Measurements from ENCODE around the gene MEI4. TPM values are rescaled to one million over a fixed set of nuclear protein-coding genes. Genes with fewer than 3 reads are reported as not detected.

MEI4 gene
- total and polyA plus RNA-seq, 2 of the 8 experiments (the other 6 are each of a cell fraction or from before 2014, with no cell fraction given): 0.05 to 0.24 TPM

GRCh38 chr6:77633993-77634715 is 18.7 kb upstream of the MEI4 start:
- CTCF ChIA-PET (ENCODE audit: partially characterized antibody): interaction anchor here (6.1 kb wide), 1 partner anchor 14 kb away, joined by 27 read pairs; no protein-coding TSS in a partner anchor
- no peak for TF ChIP-seq RBBP5 (IDR thresholded peaks at IDR 0.05; ENCODE audit: borderline replicate concordance, low read depth, low read length)
- no peak for TF ChIP-seq MAFK (IDR thresholded peaks at IDR 0.05; ENCODE audit: low read depth, low read length)
- TF ChIP-seq SRF (IDR thresholded peaks at IDR 0.05; ENCODE audit: low read depth, low read length): no peak
- no peak for TF ChIP-seq SIRT6 (IDR thresholded peaks at IDR 0.05; ENCODE audit: low read length)
- no peak for TF ChIP-seq CBX5 (IDR thresholded peaks at IDR 0.05; ENCODE audit: low read depth, low read length)
- TF ChIP-seq SIX5 (IDR thresholded peaks at IDR 0.05; ENCODE audit: low read depth, low read length): no peak

More at GRCh38 chr6:77633993-77634715, 18.7 kb upstream of the MEI4 start:
- H2AK5ac ChIP-seq (ENCODE audit: low read depth, low read length): no peak overlapping the region
- no peak overlapping the region for H4K91ac ChIP-seq (replicated peaks; ENCODE audit: insufficient read length, low read length)
- no peak overlapping the region for H2BK12ac ChIP-seq (ENCODE audit: low read depth, low read length)
- no peak overlapping the region for H4K8ac ChIP-seq (ENCODE audit: extremely low read depth, insufficient read depth, low read length)
- no peaks in the 10 kb centered on the region for H3K9me3 ChIP-seq (ENCODE audit: insufficient read depth in 2 of 2, low read depth in 1 of 2, low read length in 1 of 2)
- no peak overlapping the region for H3K18ac ChIP-seq (ENCODE audit: extremely low read depth, low read length)
- no peak overlapping the region for H2BK120ac ChIP-seq (replicated peaks; ENCODE audit: low read depth, low read length)
- H3K79me1 ChIP-seq (ENCODE audit: low read depth, low read length): no peaks in the 10 kb centered on the region
- no peaks in the 10 kb centered on the region for H3K23me2 ChIP-seq (ENCODE audit: low read depth, low read length)
- H3K79me2 ChIP-seq (ENCODE audit: control insufficient read depth in 1 of 2, insufficient read depth in 2 of 2, low read length in 2 of 2): no peaks in the 10 kb centered on the region
- H2AFZ ChIP-seq (ENCODE audit: low read length): no peak overlapping the region
- H3K9ac ChIP-seq (replicated peaks in 1 of 4; ENCODE audit: extremely low read depth in 1 of 4, low read depth in 3 of 4, low read length in 3 of 4): no peak overlapping the region
- H3K27ac ChIP-seq (ENCODE audit: low read depth, low read length): no peak overlapping the region
- FAIRE-seq: no peak
- no peaks in the 10 kb centered on the region for H4K20me1 ChIP-seq (replicated peaks in 1 of 2; ENCODE audit: control insufficient read depth in 1 of 2, insufficient read depth in 2 of 2, low read length in 2 of 2)
- H3K4me3 ChIP-seq (ENCODE audit: extremely low read depth in 1 of 4, insufficient read depth in 2 of 4, low read depth in 3 of 4, low read length in 4 of 4): no peak overlapping the region
- H2BK5ac ChIP-seq (ENCODE audit: low read depth, low read length): no peak overlapping the region
- 88% methylated on average over 1 of the region's 1 CpG; no CpG with 5 or more reads in 1 of the 2 experiments for WGBS, 2 experiments (ENCODE audit: extremely low coverage in 1 of 2, insufficient coverage in 1 of 2, insufficient read length in 1 of 2, insufficient replicate concordance in 2 of 2, low coverage in 1 of 2, low lambda C conversion rate in 2 of 2, missing lambda C conversion rate in 1 of 2)
- no peak overlapping the region for H3K4ac ChIP-seq (replicated peaks; ENCODE audit: insufficient read length, low read depth, low read length)
- no peak overlapping the region for H2BK15ac ChIP-seq (ENCODE audit: low read length)
- DNase-seq (ENCODE audit: low read depth in 1 of 2, low spot score in 2 of 2): no peak
- POLR2A ChIA-PET (ENCODE audit: partially characterized antibody): no interaction called here
- no peaks in the 10 kb centered on the region for H3K36me3 ChIP-seq (ENCODE audit: control insufficient read depth in 2 of 4, insufficient read depth in 4 of 4, low read length in 3 of 4)
- no peak overlapping the region for H3K23ac ChIP-seq (ENCODE audit: insufficient read length)
- no peaks in the 10 kb centered on the region for H3K4me1 ChIP-seq (replicated peaks in 1 of 4; ENCODE audit: control insufficient read depth in 3 of 4, insufficient read depth in 4 of 4, low read length in 3 of 4)
- no peak overlapping the region for H4K5ac ChIP-seq (ENCODE audit: insufficient read length, low read depth, low read length)
- no peak overlapping the region for H3K14ac ChIP-seq (ENCODE audit: insufficient read length)
- no peak overlapping the region for H3K56ac ChIP-seq (replicated peaks; ENCODE audit: insufficient read length, low read depth, low read length)
- no peak overlapping the region for H3K4me2 ChIP-seq (ENCODE audit: insufficient read depth in 1 of 2, low read depth in 2 of 2, low read length in 2 of 2)
- H2BK20ac ChIP-seq (ENCODE audit: low read length): no peak overlapping the region
- H3K27me3 ChIP-seq (replicated peaks in 1 of 4; ENCODE audit: control insufficient read depth in 3 of 4, extremely low read depth in 1 of 4, insufficient read depth in 3 of 4, low read length in 3 of 4): no peaks in the 10 kb centered on the region

Data from H1 (cell line).